Testis (tissue), 3 donors: Measurements from ENCODE around the gene SCFD2. TPM values are rescaled to one million over a fixed set of nuclear protein-coding genes. Genes with fewer than 3 reads are reported as not detected.

ENCODE experiments used
- DNase-seq: peaks from one replicate; pipeline ENCODE4 v3.0.0-alpha.2; 2019
- H3K27ac ChIP-seq, 2 donors: fragments of 200-600 bp; sonication (generic); one replicate each; pipeline ENCODE4 v1.5.1; 2019
- H3K27me3 ChIP-seq: fragments of 200-600 bp; sonication (generic); one replicate; pipeline ENCODE4 v1.5.1; 2019
- H3K36me3 ChIP-seq: fragments of 200-600 bp; sonication (generic); one replicate; pipeline ENCODE4 v1.5.1; 2017; ENCODE audit warnings: low read depth; ENCODE audit errors: missing control alignments
- H3K4me1 ChIP-seq: fragments of 200-600 bp; sonication (generic); one replicate; pipeline ENCODE4 v1.5.1; 2019
- H3K4me3 ChIP-seq, 2 donors: fragments of 200-600 bp; sonication (generic); one replicate each; pipeline ENCODE4 v1.5.1; 2017 to 2019
- H3K9me3 ChIP-seq: fragments of 200-600 bp; sonication (generic); one replicate; pipeline ENCODE4 v1.5.1; 2017
- CTCF ChIP-seq, 3 experiments: fragments of 450-650 bp in 2 of 3; fragments of 200-600 bp in 1 of 3; sonication (generic) in 1 of 3; IDR thresholded peaks; one replicate each; pipeline ENCODE4 v1.5.1; 2016 to 2019; ENCODE audit warnings: antibody characterized with exemption in 3 of 3, mild to moderate bottlenecking in 2 of 3, moderate library complexity in 1 of 3
- POLR2A ChIP-seq: fragments of 450-650 bp; IDR thresholded peaks from one replicate; pipeline ENCODE4 v1.6.1; 2017; ENCODE audit warnings: antibody characterized with exemption, mild to moderate bottlenecking, moderate library complexity
- WGBS, 2 donors: methylation state at CpG; one replicate each; pipeline ENCODE4 v1.1.5; 2018; 5-methylcytosine and 5-hydroxymethylcytosine counted together
- intact Hi-C: fragments of 100-400 bp; cut with DNase I; formaldehyde crosslinking; loops from one replicate; pipeline ENCODE4 v1.15.1; 2023; ENCODE audit warnings: low total_unique reads
- polyA plus RNA-seq: library from polyadenylated mRNA; stranded (reverse); fragments of 350-450 nt; fragmentation: Illumina TruSeq; extraction: RNeasy Lipid Tissue Mini Kit (QIAGEN cat#74804); gene quantifications from one replicate; pipeline ENCODE4 v1.2.3, GENCODE V29; 2014; ENCODE audit warnings: low read depth, low replicate concordance; ENCODE audit not compliant: insufficient read depth
- total RNA-seq, 2 donors: library from RNA; depleted of rRNA; stranded (reverse); fragments of >200 nt; gene quantifications; one replicate each; pipeline ENCODE4 v1.2.3, GENCODE V29; 2016

Gene SCFD2
- total and polyA plus RNA-seq, 3 donors from 2014 or later: 6.0 to 24.5 (median 21.3) TPM

GRCh38 chr4:52926196-52926974, 439.5 kb downstream of the SCFD2 start:
- TF ChIP-seq POLR2A: no peak
- intact Hi-C loops: no loop called here
- 78 to 88% methylated on average over 9 of the region's 9 CpGs for WGBS, 2 donors

DNA sequence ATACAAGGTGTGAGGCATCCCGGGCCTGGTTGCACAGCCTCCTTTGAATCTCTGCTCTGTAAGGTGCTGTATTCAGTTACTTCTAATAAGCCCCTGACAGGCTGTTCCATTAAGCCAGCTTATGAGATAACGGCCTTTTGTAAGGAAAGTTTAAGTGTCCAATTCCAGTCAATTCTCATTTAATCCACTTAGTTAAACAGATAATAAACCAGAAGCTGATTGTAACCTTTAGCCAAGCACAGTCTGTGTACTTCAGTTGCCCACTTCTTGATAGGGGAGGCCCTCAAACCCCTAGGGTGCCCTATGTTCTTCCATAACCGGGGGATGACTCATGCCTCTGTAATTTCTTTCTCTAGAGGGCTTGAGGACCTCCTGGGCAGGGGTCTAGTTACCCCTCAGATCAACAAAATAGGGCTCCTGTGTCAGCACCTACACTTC, 440.3 kb downstream of the SCFD2 start:
- no peak overlapping the region for H3K27ac ChIP-seq
- intact Hi-C loops: no loop called here
- TF ChIP-seq CTCF (IDR thresholded peaks at IDR 0.05) (no peak), POLR2A (no peak)
- DNase-seq: no peak
- no peaks in the 10 kb centered on the region for H3K36me3 ChIP-seq
- WGBS, 2 donors: 59 to 72% methylated on average over 3 of the region's 3 CpGs
- H3K4me1 ChIP-seq: no peaks in the 10 kb centered on the region
- H3K4me3 ChIP-seq: no peak overlapping the region
- H3K27me3 ChIP-seq: no peaks in the 10 kb centered on the region
- H3K9me3 ChIP-seq: no peaks in the 10 kb centered on the region

More at GRCh38 chr4:52926196-52926974, 439.5 kb downstream of the SCFD2 start:
- Histone ChIP-seq H3K4me3 (no peak overlapping the region), H3K9me3 (no peaks in the 10 kb centered on the region), H3K36me3 (no peaks in the 10 kb centered on the region), H3K4me1 (no peaks in the 10 kb centered on the region), H3K27me3 (no peaks in the 10 kb centered on the region), H3K27ac (no peak overlapping the region)
- no peak for DNase-seq

DNA sequence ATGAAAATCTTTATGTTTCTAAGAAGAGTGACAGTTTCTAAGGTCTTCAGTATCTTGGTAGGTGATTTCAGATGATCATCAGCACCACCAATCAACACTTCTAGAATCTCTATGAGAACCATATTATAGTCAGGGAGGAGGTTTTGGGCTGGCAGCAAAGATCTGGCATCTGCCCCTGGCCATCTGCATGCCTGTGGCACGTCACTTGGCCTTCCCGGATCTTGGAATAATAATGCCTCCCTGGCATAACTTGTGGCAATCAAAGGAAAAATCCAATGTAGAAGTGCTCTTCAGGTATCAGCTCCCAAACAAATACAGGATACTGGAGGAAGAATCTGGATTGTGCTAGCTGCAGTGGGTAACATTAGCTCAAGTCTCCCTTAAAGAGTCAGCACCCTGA, 446.4 kb downstream of the SCFD2 start:
- intact Hi-C loops: no loop called here
- H3K27me3 ChIP-seq: no peaks in the 10 kb centered on the region
- 84 to 95% methylated on average over 2 of the region's 2 CpGs for WGBS, 2 donors
- H3K4me3 ChIP-seq: no peak overlapping the region
- H3K4me1 ChIP-seq: peaks cover 19% of the 10 kb centered on the region
- no peaks in the 10 kb centered on the region for H3K9me3 ChIP-seq
- no peak for DNase-seq
- H3K27ac ChIP-seq: no peak overlapping the region
- H3K36me3 ChIP-seq: no peaks in the 10 kb centered on the region
- TF ChIP-seq CTCF (IDR thresholded peaks at IDR 0.05) (no peak), POLR2A (no peak)

DNA sequence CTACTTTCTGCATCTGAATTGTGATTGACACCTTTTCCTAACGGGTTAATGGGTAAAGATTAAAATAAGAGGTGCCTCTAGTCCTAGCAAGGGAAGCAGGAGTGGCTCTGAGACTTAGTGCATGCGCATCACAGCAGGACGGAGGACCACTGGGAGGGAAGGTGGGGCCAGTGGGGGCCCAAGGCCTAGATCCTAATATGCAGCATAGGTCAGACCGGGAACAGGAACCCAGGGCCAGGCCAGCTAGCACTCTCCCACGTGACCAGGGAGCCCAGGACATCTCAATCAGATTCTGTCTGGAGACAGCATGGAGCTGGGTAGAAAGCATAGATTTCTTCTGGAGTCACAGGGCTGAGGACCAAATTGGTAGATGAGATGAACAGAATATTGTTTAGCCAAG, 448.0 kb downstream of the SCFD2 start:
- no peaks in the 10 kb centered on the region for H3K27me3 ChIP-seq
- H3K27ac ChIP-seq: no peak overlapping the region
- TF ChIP-seq POLR2A (no peak), CTCF (IDR thresholded peaks at IDR 0.05) (no peak)
- DNase-seq: no peak
- H3K36me3 ChIP-seq: no peaks in the 10 kb centered on the region
- H3K4me3 ChIP-seq: no peak overlapping the region
- 95 to 97% methylated on average over 5 of the region's 5 CpGs for WGBS, 2 donors
- no peaks in the 10 kb centered on the region for H3K9me3 ChIP-seq
- intact Hi-C loops: no loop called here
- peaks cover 20% of the 10 kb centered on the region for H3K4me1 ChIP-seq

GRCh38 chr4:52915730-52916300, 450.0 kb downstream of the SCFD2 start:
- Histone ChIP-seq H3K27me3 (no peaks in the 10 kb centered on the region), H3K4me3 (no peak overlapping the region), H3K9me3 (no peaks in the 10 kb centered on the region), H3K27ac (peak overlapping the region; percentile 16 to 65), H3K36me3 (no peaks in the 10 kb centered on the region), H3K4me1 (peaks cover 20% of the 10 kb centered on the region)
- intact Hi-C loops: no loop called here
- WGBS, 2 donors: 80 to 86% methylated on average over 6 of the region's 6 CpGs
- DNase-seq: no peak
- TF ChIP-seq POLR2A (no peak), CTCF (IDR thresholded peaks at IDR 0.05) (no peak)
